Measurements from ENCODE around the gene PTPRR.

PTPRR gene

DNA sequence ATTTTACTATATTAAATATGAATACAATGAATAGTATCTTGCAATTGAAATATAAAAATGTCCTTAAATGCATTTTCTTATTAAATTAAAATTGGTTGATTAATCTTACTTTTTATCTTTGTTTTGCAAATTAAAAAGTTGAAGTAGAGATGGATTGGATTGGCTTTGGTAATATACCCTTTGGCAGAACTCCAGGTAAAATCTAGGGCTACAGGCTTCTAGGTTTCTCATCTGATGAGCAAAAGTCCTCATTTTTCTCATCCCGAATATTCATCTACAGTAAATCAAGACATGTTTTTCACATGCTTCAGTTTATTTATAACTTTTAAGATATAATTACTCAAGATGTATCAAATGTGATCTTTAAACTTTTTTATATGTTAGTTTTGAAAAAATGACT is 2.2 kb downstream of the PTPRR start:
- TF ChIP-seq, protein P1, sequence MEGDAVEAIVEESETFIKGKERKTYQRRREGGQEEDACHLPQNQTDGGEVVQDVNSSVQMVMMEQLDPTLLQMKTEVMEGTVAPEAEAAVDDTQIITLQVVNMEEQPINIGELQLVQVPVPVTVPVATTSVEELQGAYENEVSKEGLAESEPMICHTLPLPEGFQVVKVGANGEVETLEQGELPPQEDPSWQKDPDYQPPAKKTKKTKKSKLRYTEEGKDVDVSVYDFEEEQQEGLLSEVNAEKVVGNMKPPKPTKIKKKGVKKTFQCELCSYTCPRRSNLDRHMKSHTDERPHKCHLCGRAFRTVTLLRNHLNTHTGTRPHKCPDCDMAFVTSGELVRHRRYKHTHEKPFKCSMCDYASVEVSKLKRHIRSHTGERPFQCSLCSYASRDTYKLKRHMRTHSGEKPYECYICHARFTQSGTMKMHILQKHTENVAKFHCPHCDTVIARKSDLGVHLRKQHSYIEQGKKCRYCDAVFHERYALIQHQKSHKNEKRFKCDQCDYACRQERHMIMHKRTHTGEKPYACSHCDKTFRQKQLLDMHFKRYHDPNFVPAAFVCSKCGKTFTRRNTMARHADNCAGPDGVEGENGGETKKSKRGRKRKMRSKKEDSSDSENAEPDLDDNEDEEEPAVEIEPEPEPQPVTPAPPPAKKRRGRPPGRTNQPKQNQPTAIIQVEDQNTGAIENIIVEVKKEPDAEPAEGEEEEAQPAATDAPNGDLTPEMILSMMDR (IDR thresholded peaks at IDR 0.05): no peak
- Histone ChIP-seq H3K4me3 (ENCODE audit: low read depth in 1 of 2, low read length in 1 of 2) (no peak overlapping the region), H3K27me3 (peaks cover 18% of the 10 kb centered on the region), H3K27ac (no peak overlapping the region), H3K9me3 (no peaks in the 10 kb centered on the region), H3K4me1 (ENCODE audit: control insufficient read depth in 1 of 2, insufficient read depth in 1 of 2, low read depth in 1 of 2, low read length in 1 of 2) (no peaks in the 10 kb centered on the region), H3K36me3 (no peaks in the 10 kb centered on the region)

DNA sequence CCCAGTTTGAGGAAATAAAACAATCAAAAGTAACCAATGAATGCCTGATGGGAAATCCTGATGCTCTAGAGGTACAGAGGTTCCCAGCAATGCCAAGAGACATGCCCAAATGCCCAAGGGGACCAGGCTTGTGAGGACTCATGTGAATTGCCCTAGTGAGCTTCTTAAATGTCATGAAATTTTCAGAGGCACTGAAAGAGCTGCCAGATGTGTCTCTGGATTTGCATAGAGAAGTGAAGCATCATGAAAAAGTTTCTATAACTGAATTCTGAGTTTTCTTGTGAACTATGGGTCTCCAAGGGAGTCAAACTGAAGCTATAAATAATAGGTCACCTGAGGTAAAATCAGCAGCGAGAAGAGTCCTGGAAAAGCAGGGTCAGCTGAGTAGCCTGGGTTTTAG is 9.9 kb downstream of the PTPRR start:
- no peak overlapping the region for H3K4me3 ChIP-seq (ENCODE audit: low read depth in 1 of 2, low read length in 1 of 2)
- no peaks in the 10 kb centered on the region for H3K36me3 ChIP-seq
- TF ChIP-seq, protein P1 (IDR thresholded peaks at IDR 0.05): no peak
- no peak overlapping the region for H3K27ac ChIP-seq
- H3K4me1 ChIP-seq (ENCODE audit: control insufficient read depth in 1 of 2, insufficient read depth in 1 of 2, low read depth in 1 of 2, low read length in 1 of 2): no peaks in the 10 kb centered on the region
- no peaks in the 10 kb centered on the region for H3K9me3 ChIP-seq
- H3K27me3 ChIP-seq: no peaks in the 10 kb centered on the region

DNA sequence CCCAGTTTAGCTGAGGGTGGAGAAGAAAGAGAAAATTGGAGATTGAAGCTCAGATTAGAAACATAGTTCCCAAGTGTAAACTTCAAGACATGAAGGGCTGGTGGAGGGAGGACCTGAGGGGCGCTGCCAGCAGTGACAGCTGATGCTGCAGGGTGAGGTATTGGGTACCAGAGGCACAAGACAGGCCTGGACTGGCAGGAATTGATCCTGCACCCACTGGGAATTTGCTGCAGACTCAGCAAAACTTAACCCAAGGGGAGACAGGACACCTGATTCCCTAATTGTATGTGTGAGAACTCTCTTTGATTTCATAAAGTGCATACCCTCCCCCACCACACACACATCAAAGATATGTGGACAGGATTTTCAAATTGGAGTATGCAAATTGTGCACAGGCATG is 11.6 kb downstream of the PTPRR start:
- no peaks in the 10 kb centered on the region for H3K36me3 ChIP-seq
- no peak overlapping the region for H3K27ac ChIP-seq
- H3K27me3 ChIP-seq: no peaks in the 10 kb centered on the region
- TF ChIP-seq, protein P1 (IDR thresholded peaks at IDR 0.05): no peak
- no peak overlapping the region for H3K4me3 ChIP-seq (ENCODE audit: low read depth in 1 of 2, low read length in 1 of 2)
- H3K9me3 ChIP-seq: no peaks in the 10 kb centered on the region
- no peaks in the 10 kb centered on the region for H3K4me1 ChIP-seq (ENCODE audit: control insufficient read depth in 1 of 2, insufficient read depth in 1 of 2, low read depth in 1 of 2, low read length in 1 of 2)

DNA sequence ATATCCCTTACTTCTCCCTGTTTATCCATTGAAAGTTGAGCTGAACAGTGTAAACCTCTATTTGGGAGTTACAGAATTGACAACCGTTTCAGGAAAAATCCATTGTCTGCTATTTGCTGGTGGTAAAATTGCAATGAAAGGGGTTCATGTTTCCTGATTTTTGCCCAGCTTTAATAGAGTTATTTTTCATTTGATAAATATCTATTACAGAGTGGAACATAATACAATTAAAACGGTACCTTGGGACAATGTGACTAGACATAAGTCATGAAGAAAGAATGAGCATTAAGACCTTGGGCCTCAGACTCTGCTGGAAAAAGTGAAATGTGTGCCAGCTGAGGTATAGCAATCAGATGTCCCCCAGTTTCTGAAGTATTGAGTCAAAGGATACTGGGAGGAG is 13.1 kb downstream of the PTPRR start:
- no peak overlapping the region for H3K4me3 ChIP-seq (ENCODE audit: low read depth in 1 of 2, low read length in 1 of 2)

DNA sequence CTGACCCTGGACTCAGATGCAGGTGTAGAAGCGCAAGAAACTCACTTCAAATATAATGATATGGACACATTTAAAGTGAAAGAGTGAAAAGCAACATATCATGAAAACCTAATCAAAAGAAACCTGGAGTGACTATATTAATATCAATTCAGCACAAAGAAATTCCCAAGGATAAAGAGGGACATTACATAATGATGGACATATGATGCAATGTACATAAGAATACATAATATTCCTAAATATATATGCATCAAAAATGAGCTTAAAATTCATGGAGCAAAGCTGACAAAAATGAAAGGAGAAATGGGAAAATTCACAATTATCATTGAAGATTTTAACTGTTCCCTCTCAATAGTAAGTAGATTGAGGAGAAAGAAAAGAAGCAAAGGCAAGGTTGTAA is 24.6 kb downstream of the PTPRR start:
- H3K9me3 ChIP-seq: no peaks in the 10 kb centered on the region
- no peaks in the 10 kb centered on the region for H3K36me3 ChIP-seq
- TF ChIP-seq, protein P1 (IDR thresholded peaks at IDR 0.05): no peak
- H3K27ac ChIP-seq: no peak overlapping the region
- H3K4me3 ChIP-seq (ENCODE audit: low read depth in 1 of 2, low read length in 1 of 2): no peak overlapping the region
- H3K27me3 ChIP-seq: no peaks in the 10 kb centered on the region
- H3K4me1 ChIP-seq (ENCODE audit: control insufficient read depth in 1 of 2, insufficient read depth in 1 of 2, low read depth in 1 of 2, low read length in 1 of 2): no peaks in the 10 kb centered on the region

More for the DNA sequence above, 13.1 kb downstream of the PTPRR start:
- Histone ChIP-seq H3K27ac (no peak overlapping the region), H3K4me1 (ENCODE audit: control insufficient read depth in 1 of 2, insufficient read depth in 1 of 2, low read depth in 1 of 2, low read length in 1 of 2) (no peaks in the 10 kb centered on the region), H3K27me3 (no peaks in the 10 kb centered on the region), H3K9me3 (no peaks in the 10 kb centered on the region), H3K36me3 (no peaks in the 10 kb centered on the region)
- TF ChIP-seq, protein P1 (IDR thresholded peaks at IDR 0.05): no peak

DNA sequence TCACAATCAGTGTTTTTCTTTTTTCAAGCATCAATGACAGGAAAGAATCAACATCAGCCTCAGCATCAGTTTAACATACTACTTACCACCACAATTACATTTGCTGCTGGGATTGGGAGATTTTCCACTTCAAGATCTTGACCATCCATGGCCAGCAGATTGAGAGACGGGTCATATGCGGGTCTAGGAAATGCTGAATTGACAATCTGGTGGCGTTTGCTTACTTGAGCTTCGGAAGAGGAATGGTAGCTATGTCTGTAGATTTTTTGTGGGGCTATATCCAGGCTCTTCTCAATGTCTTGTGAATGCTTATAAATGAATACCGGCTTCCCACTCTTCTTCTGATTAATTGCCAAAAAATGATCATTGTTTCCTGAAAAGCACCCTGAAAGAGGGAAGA is 27.9 kb downstream of the PTPRR start:
- Histone ChIP-seq H3K4me1 (ENCODE audit: control insufficient read depth in 1 of 2, insufficient read depth in 1 of 2, low read depth in 1 of 2, low read length in 1 of 2) (no peaks in the 10 kb centered on the region), H3K36me3 (no peaks in the 10 kb centered on the region), H3K27me3 (no peaks in the 10 kb centered on the region), H3K9me3 (no peaks in the 10 kb centered on the region), H3K27ac (no peak overlapping the region), H3K4me3 (ENCODE audit: low read depth in 1 of 2, low read length in 1 of 2) (no peak overlapping the region)
- TF ChIP-seq, protein P1 (IDR thresholded peaks at IDR 0.05): no peak
